B cell (primary cell): ENCODE measurements around the gene TOPBP1. TPM values are rescaled to one million over a fixed set of nuclear protein-coding genes. Genes with fewer than 3 reads are reported as not detected.

Experiments
- ATAC-seq: fragments of 200-7000 bp; cut with Tn5 transposase; one replicate; pipeline ENCODE4 v1.10.0; 2021; ENCODE audit warnings: low read depth, mild to moderate bottlenecking, moderate number of reproducible peaks, moderate library complexity
- CTCF ChIA-PET: fragments of 350-600 bp; sonication (Branson Sonifier 250); formaldehyde crosslinking; loops from one replicate; lab custom pipeline; 2021; ENCODE audit warnings: antibody characterized with exemption, inconsistent platforms; lab: Charles Lee
- POLR2A ChIA-PET: fragments of 350-600 bp; sonication (Branson Sonifier 250); formaldehyde crosslinking; loops from one replicate; lab custom pipeline; 2021; ENCODE audit warnings: antibody characterized with exemption; lab: Charles Lee
- DNase-seq: peaks from one replicate; pipeline ENCODE4 v3.0.0; 2013
- H2AFZ ChIP-seq: 2 replicates; pipeline ENCODE4 v1.6.1; 2012; ENCODE audit warnings: mild to moderate bottlenecking, low read depth, low read length; ENCODE audit not compliant: insufficient read depth, poor library complexity, severe bottlenecking
- H3K27ac ChIP-seq, 2 donors: 1 replicate in 1 of 2; 2 replicates in 1 of 2; pipeline ENCODE4 v1.5.1; 2012 to 2013; ENCODE audit warnings: low read length in 2 of 2, mild to moderate bottlenecking in 2 of 2, moderate library complexity in 1 of 2
- H3K27me3 ChIP-seq, 4 experiments: fragments of 200-600 bp in 1 of 4; sonication (generic) in 1 of 4; replicated peaks in 1 of 4; 1 replicate in 2 of 4; 2 replicates in 2 of 4; pipeline versions ENCODE4 v1.6.1 to v1.7.0; 2013 to 2016; ENCODE audit warnings: low read length in 3 of 4, mild to moderate bottlenecking in 2 of 4, mixed read lengths in 1 of 4, moderate library complexity in 1 of 4; ENCODE audit not compliant: insufficient read depth in 4 of 4, control insufficient read depth in 3 of 4; ENCODE audit errors: control extremely low read depth in 1 of 4
- H3K36me3 ChIP-seq, 2 experiments: replicated peaks in 1 of 2; 1 replicate in 1 of 2; 2 replicates in 1 of 2; pipeline versions ENCODE4 v1.6.1 to v1.7.1; 2013; ENCODE audit warnings: low read length in 1 of 2; ENCODE audit not compliant: insufficient read depth in 2 of 2, control insufficient read depth in 1 of 2; ENCODE audit errors: control extremely low read depth in 1 of 2, extremely low read depth in 1 of 2
- H3K4me1 ChIP-seq, 2 donors: fragments of 200-600 bp in 1 of 2; sonication (generic) in 1 of 2; 1 replicate in 1 of 2; 2 replicates in 1 of 2; pipeline versions ENCODE4 v1.5.1 to v1.6.1; 2013 to 2017; ENCODE audit warnings: low read length in 2 of 2; ENCODE audit not compliant: control insufficient read depth in 2 of 2, insufficient read depth in 2 of 2
- H3K4me2 ChIP-seq: replicated peaks from 2 replicates; pipeline ENCODE3; 2012; ENCODE audit warnings: mild to moderate bottlenecking, low read depth, low read length; ENCODE audit not compliant: poor library complexity, severe bottlenecking
- H3K4me3 ChIP-seq, 5 experiments: fragments of 200-600 bp in 1 of 5; sonication (generic) in 1 of 5; 1 replicate in 3 of 5; 2 replicates in 2 of 5; pipeline versions ENCODE4 v1.5.1 to v1.7.0; 2011 to 2016; ENCODE audit warnings: low read length in 4 of 5, mild to moderate bottlenecking in 4 of 5, low read depth in 2 of 5, control low read depth in 1 of 5, moderate library complexity in 1 of 5; ENCODE audit not compliant: insufficient read depth in 1 of 5; ENCODE audit errors: control extremely low read depth in 1 of 5, extremely low read depth in 1 of 5
- H3K79me2 ChIP-seq: fragments of 200-600 bp; sonication (generic); one replicate; pipeline ENCODE4 v1.6.0; 2016; ENCODE audit warnings: low read length; ENCODE audit not compliant: control insufficient read depth, insufficient read depth
- H3K9ac ChIP-seq: fragments of 200-600 bp; sonication (generic); 2 replicates; pipeline ENCODE4 v1.6.1; 2017; ENCODE audit warnings: mild to moderate bottlenecking, low read length, moderate library complexity
- H3K9me3 ChIP-seq, 3 donors: one replicate each; pipeline versions ENCODE4 v1.6.1 to v1.7.1; 2013; ENCODE audit warnings: low read length in 2 of 3; ENCODE audit not compliant: control insufficient read depth in 2 of 3, insufficient read depth in 1 of 3; ENCODE audit errors: control extremely low read depth in 1 of 3
- H4K20me1 ChIP-seq: 2 replicates; pipeline ENCODE4 v1.6.0; 2012; ENCODE audit warnings: mild to moderate bottlenecking, low read length; ENCODE audit not compliant: insufficient read depth, control insufficient read depth, poor library complexity, severe bottlenecking
- H3K27ac Mint-ChIP-seq: one replicate; pipeline ENCODE4 v1.8.0; 2021; ENCODE audit warnings: mixed read lengths
- H3K27me3 Mint-ChIP-seq: one replicate; pipeline ENCODE4 v1.8.0; 2021; ENCODE audit warnings: mixed read lengths
- H3K4me1 Mint-ChIP-seq: one replicate; pipeline ENCODE4 v1.8.0; 2021; ENCODE audit warnings: mixed read lengths
- H3K4me3 Mint-ChIP-seq: one replicate; pipeline ENCODE4 v1.8.0; 2021; ENCODE audit warnings: mixed read lengths
- H3K9me3 Mint-ChIP-seq: one replicate; pipeline ENCODE4 v1.8.0; 2022; ENCODE audit warnings: mixed read lengths; ENCODE audit not compliant: insufficient read depth
- CTCF ChIP-seq: fragments of 200-600 bp; IDR thresholded peaks from one replicate; pipeline ENCODE4 v1.8.0; 2022; ENCODE audit warnings: antibody characterized with exemption, mild to moderate bottlenecking
- EZH2 ChIP-seq: IDR thresholded peaks from 2 replicates; pipeline ENCODE4 v1.6.1; 2012; ENCODE audit warnings: borderline replicate concordance, low read depth, mild to moderate bottlenecking, moderate library complexity, low read length; ENCODE audit not compliant: insufficient read depth, poor library complexity, severe bottlenecking
- WGBS: methylation state at CpG from one replicate; pipeline ENCODE4 v1.1.5; 2013; ENCODE audit warnings: missing lambda C conversion rate; ENCODE audit not compliant: insufficient coverage; 5-methylcytosine and 5-hydroxymethylcytosine counted together
- intact Hi-C: fragments of 100-400 bp; cut with micrococcal nuclease; formaldehyde crosslinking; loops from one replicate; pipeline ENCODE4 v1.10.0; 2022
- polyA plus RNA-seq: library from polyadenylated mRNA; depleted of rRNA; stranded (reverse); fragments of >200 nt; gene quantifications from 2 replicates; pipeline ENCODE4 v1.2.3, GENCODE V29; 2012
- total RNA-seq, 2 donors: library from RNA; stranded (reverse); fragments of 120-200 nt in 1 of 2; gene quantifications; 1 replicate in 1 of 2; 2 replicates in 1 of 2; pipeline versions ENCODE4 v1.2.3 to v1.2.4, GENCODE V29; 2013 to 2022

Gene TOPBP1
- total and polyA plus RNA-seq, 2 donors (not counting 1 experiment from before 2014, with no cell fraction given) = 34.2 to 53.7 TPM

- Histone ChIP-seq H3K79me2 (peaks cover 2% of the 10 kb centered on the region), H3K36me3 (peaks cover 17 to 48% of the 10 kb centered on the region in 2 experiments), H4K20me1 (no peaks in the 10 kb centered on the region), H3K9me3 (no peaks in the 10 kb centered on the region), H3K4me2 (no peak overlapping the region), H3K27me3 (no peaks in the 10 kb centered on the region), H3K27ac (no peak overlapping the region), H3K9ac (no peak overlapping the region), H3K4me1 (no peaks in the 10 kb centered on the region), H2AFZ (no peak overlapping the region), H3K4me3 (no peak overlapping the region)
- DNase-seq = no peak
- intact Hi-C loops = no loop called here
- Mint-ChIP-seq H3K9me3 (no peaks in the 10 kb centered on the region), H3K4me1 (no peaks in the 10 kb centered on the region), H3K27me3 (no peaks in the 10 kb centered on the region), H3K27ac (no peak overlapping the region), H3K4me3 (no peak overlapping the region)
- CTCF ChIA-PET = interaction anchor here (0.7 kb wide), 1 partner anchor 12 kb away, joined by 3 read pairs; the partner anchor contains the start of gene TOPBP1
- POLR2A ChIA-PET = no interaction called here
- ATAC-seq = no peak
- TF ChIP-seq EZH2 (no peak), CTCF (no peak)
- WGBS = 83% methylated on average over 1 of the region's 4 CpGs
These were observed 12.2 kb downstream of the TOPBP1 start for GRCh38 chr3:133649486-133650068.

GRCh38 chr3:133644768-133645167 is 17.0 kb downstream of the TOPBP1 start:
- no peak for TF ChIP-seq CTCF
- no peak for TF ChIP-seq EZH2
- peaks cover 5 to 64% of the 10 kb centered on the region in 2 experiments for H3K36me3 ChIP-seq
- H2AFZ ChIP-seq = no peak overlapping the region
- Mint-ChIP-seq H3K4me1 (no peaks in the 10 kb centered on the region), H3K27ac (no peak overlapping the region), H3K4me3 (no peak overlapping the region), H3K27me3 (no peaks in the 10 kb centered on the region), H3K9me3 (no peaks in the 10 kb centered on the region)
- no peak for ATAC-seq
- H3K4me2 ChIP-seq = no peak overlapping the region
- H3K4me1 ChIP-seq = no peaks in the 10 kb centered on the region
- no peak overlapping the region for H3K27ac ChIP-seq
- POLR2A ChIA-PET = no interaction called here
- no peaks in the 10 kb centered on the region for H3K9me3 ChIP-seq
- intact Hi-C loops = no loop called here
- no peaks in the 10 kb centered on the region for H4K20me1 ChIP-seq
- H3K4me3 ChIP-seq = no peak overlapping the region
- no peak overlapping the region for H3K9ac ChIP-seq
- H3K79me2 ChIP-seq = peaks cover 2% of the 10 kb centered on the region
- CTCF ChIA-PET = interaction anchor here (1.5 kb wide), 1 partner anchor 156 kb away, joined by 4 read pairs; no protein-coding TSS in a partner anchor
- no CpG with 5 or more reads among the region's 1 CpG for WGBS
- no peak for DNase-seq
- no peaks in the 10 kb centered on the region for H3K27me3 ChIP-seq
